C4-2B (cell line): ENCODE data around the gene TYMP.

Experiments used
- CTCF ChIP-seq: fragments of 450-650 bp; conservative IDR thresholded peaks from 2 replicates; pipeline ENCODE4 v1.5.1; 2017; ENCODE audit warnings: mild to moderate bottlenecking
- ZFX ChIP-seq: fragments of 450-650 bp; IDR thresholded peaks from 2 replicates; pipeline ENCODE4 v1.6.1; 2017

- TF ChIP-seq CTCF (no peak), ZFX (no peak)
Observed at GRCh38 chr22:50535113-50535512, 5.3 kb upstream of the TYMP start.
